Osteoblast (primary cell): ENCODE measurements around the gene OXSM. TPM values are rescaled to one million over a fixed set of nuclear protein-coding genes. Genes with fewer than 3 reads are reported as not detected.

Source experiments
- DNase-seq: peaks from one replicate; pipeline ENCODE4 v3.0.0; 2011; ENCODE audit warnings: low spot score, mixed read lengths; ENCODE audit not compliant: insufficient read length; ENCODE audit errors: missing footprints
- H2AFZ ChIP-seq: 2 replicates; pipeline ENCODE4 v1.6.0; 2011; ENCODE audit warnings: mild to moderate bottlenecking, low read length
- H3K27ac ChIP-seq: 2 replicates; pipeline ENCODE4 v1.5.1; 2011; ENCODE audit warnings: mild to moderate bottlenecking, low read depth, low read length, moderate library complexity
- H3K27me3 ChIP-seq: 2 replicates; pipeline ENCODE4 v1.6.0; 2012; ENCODE audit warnings: mild to moderate bottlenecking, control low read depth, inconsistent platforms, low read length, moderate library complexity; ENCODE audit not compliant: insufficient read depth
- H3K36me3 ChIP-seq: 2 replicates; pipeline ENCODE4 v1.5.1; 2011; ENCODE audit warnings: mild to moderate bottlenecking, low read length, control low read depth, moderate library complexity; ENCODE audit not compliant: insufficient read depth
- H3K4me1 ChIP-seq: 2 replicates; pipeline ENCODE4 v1.5.1; 2011; ENCODE audit warnings: mild to moderate bottlenecking, low read length, control low read depth, moderate library complexity; ENCODE audit not compliant: insufficient read depth
- H3K4me2 ChIP-seq: 2 replicates; pipeline ENCODE4 v1.6.0; 2011; ENCODE audit warnings: mild to moderate bottlenecking, low read length; ENCODE audit not compliant: insufficient read depth
- H3K4me3 ChIP-seq: fragments of 200-600 bp; sonication (generic); 3 replicates; pipeline ENCODE4 v1.5.1; 2012; ENCODE audit warnings: mild to moderate bottlenecking, low read length, inconsistent platforms; ENCODE audit not compliant: insufficient read depth
- H3K79me2 ChIP-seq: 2 replicates; pipeline ENCODE4 v1.6.0; 2012; ENCODE audit warnings: mild to moderate bottlenecking, low read length, control low read depth, inconsistent platforms; ENCODE audit not compliant: insufficient read depth
- H3K9me3 ChIP-seq: 2 replicates; pipeline ENCODE4 v1.5.1; 2011; ENCODE audit warnings: low read depth, low read length, control low read depth
- H4K20me1 ChIP-seq: 2 replicates; pipeline ENCODE4 v1.6.0; 2012; ENCODE audit warnings: mild to moderate bottlenecking, low read length, control low read depth; ENCODE audit not compliant: insufficient read depth
- total RNA-seq: library from RNA; depleted of rRNA; stranded (reverse); fragments of >200 nt; gene quantifications from 2 replicates; pipeline ENCODE4 v1.2.3, GENCODE V29; 2012
- TF ChIP-seq, protein P1 (sequence below): IDR thresholded peaks from 2 replicates; pipeline ENCODE4 v1.5.1; 2011; ENCODE audit warnings: mild to moderate bottlenecking, low read depth, low read length, moderate library complexity; ENCODE audit errors: extremely low read depth

The OXSM gene
- total RNA-seq, 1 donor = 11.2 TPM

DNA sequence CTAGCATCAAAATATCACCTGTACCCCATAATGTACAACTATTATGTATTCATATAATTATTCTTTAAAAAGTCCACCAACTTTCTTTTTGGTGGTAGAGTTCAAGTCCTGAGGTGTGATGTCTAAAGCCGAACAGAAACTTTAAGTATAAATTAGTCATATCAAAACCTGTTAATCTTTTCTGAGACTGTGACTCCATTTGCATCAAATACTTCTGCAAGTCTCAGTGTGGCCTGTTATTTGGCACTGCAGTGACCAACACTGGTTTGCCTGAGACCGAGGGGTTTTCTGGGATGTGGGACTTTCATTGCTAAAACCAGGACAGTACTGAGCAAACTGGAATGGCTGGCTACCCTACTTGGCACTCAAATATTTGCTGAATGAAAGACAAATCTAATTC is 14.0 kb upstream of the OXSM start:
- Histone ChIP-seq H3K9me3 (no peaks in the 10 kb centered on the region), H3K4me1 (no peaks in the 10 kb centered on the region), H3K36me3 (peaks cover 23% of the 10 kb centered on the region), H3K4me2 (no peak overlapping the region), H3K4me3 (no peak overlapping the region), H2AFZ (no peak overlapping the region), H3K27ac (no peak overlapping the region), H3K27me3 (no peaks in the 10 kb centered on the region), H3K79me2 (peaks cover 20% of the 10 kb centered on the region), H4K20me1 (no peaks in the 10 kb centered on the region)
- DNase-seq = no peak
- TF ChIP-seq, protein P1, sequence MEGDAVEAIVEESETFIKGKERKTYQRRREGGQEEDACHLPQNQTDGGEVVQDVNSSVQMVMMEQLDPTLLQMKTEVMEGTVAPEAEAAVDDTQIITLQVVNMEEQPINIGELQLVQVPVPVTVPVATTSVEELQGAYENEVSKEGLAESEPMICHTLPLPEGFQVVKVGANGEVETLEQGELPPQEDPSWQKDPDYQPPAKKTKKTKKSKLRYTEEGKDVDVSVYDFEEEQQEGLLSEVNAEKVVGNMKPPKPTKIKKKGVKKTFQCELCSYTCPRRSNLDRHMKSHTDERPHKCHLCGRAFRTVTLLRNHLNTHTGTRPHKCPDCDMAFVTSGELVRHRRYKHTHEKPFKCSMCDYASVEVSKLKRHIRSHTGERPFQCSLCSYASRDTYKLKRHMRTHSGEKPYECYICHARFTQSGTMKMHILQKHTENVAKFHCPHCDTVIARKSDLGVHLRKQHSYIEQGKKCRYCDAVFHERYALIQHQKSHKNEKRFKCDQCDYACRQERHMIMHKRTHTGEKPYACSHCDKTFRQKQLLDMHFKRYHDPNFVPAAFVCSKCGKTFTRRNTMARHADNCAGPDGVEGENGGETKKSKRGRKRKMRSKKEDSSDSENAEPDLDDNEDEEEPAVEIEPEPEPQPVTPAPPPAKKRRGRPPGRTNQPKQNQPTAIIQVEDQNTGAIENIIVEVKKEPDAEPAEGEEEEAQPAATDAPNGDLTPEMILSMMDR = no peak

DNA sequence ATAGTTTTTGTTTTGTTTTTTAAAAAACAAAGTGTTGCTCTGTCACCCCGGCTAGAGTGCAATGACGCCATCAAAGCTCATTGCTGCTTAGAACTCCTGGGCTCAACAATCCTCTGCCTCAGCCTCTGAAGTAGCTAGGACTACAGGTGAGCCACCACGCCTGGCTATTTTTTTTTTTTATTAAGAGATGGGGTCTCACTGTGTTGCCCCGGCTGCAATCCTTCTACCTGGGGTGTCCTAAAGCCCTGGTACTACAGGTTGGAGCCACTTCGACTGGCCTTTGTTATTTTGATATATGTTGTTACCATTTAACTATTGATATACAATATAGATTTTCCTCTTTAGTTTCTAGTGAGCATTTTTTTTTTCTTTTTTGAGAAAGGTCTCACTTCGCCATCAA is 9.3 kb upstream of the OXSM start:
- Histone ChIP-seq H3K27ac (no peak overlapping the region), H4K20me1 (no peaks in the 10 kb centered on the region), H3K79me2 (peaks cover 39% of the 10 kb centered on the region), H3K36me3 (peaks cover 11% of the 10 kb centered on the region), H3K4me1 (peaks cover 14% of the 10 kb centered on the region), H3K4me2 (no peak overlapping the region), H3K9me3 (no peaks in the 10 kb centered on the region), H3K27me3 (no peaks in the 10 kb centered on the region), H3K4me3 (no peak overlapping the region), H2AFZ (no peak overlapping the region)
- TF ChIP-seq, protein P1 = no peak
- DNase-seq = no peak

DNA sequence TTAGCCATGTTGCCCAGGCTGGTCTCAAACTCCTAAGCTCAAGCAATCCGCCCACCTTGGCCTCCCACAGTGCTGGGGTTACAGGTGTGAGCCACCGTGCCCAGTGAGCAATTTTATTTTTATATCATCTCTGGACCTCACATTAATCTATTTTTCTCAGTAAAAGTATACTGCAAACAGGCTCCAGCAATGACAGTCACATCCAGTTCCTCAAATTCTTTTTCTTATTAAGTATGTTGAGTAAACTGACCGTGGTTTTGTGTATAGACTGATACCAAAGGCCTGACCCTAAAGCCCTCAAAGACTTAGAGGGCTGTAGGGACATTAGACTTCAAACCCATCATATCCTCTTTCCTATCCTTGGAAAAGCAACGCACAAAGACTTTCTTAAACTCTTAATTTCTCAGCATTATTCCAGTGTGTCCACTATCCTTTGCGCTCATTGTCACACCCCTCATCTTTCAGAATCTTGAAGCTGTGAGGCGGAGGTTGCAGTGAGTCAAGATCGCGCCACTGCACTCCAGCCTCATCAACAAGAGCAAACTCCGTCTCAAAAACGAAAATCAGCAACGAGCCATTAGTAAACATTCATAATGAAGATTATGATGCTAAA is 8.6 kb upstream of the OXSM start:
- H3K36me3 ChIP-seq = peaks cover 7% of the 10 kb centered on the region
- peak overlapping the region; percentile 88 for H3K4me2 ChIP-seq
- TF ChIP-seq, protein P1 = no peak
- DNase-seq = no peak
- no peak overlapping the region for H3K4me3 ChIP-seq
- peaks cover 14% of the 10 kb centered on the region for H3K4me1 ChIP-seq
- H3K27me3 ChIP-seq = no peaks in the 10 kb centered on the region
- H2AFZ ChIP-seq = no peak overlapping the region
- no peaks in the 10 kb centered on the region for H3K9me3 ChIP-seq
- no peaks in the 10 kb centered on the region for H4K20me1 ChIP-seq
- no peak overlapping the region for H3K27ac ChIP-seq
- H3K79me2 ChIP-seq = peaks cover 39% of the 10 kb centered on the region

DNA sequence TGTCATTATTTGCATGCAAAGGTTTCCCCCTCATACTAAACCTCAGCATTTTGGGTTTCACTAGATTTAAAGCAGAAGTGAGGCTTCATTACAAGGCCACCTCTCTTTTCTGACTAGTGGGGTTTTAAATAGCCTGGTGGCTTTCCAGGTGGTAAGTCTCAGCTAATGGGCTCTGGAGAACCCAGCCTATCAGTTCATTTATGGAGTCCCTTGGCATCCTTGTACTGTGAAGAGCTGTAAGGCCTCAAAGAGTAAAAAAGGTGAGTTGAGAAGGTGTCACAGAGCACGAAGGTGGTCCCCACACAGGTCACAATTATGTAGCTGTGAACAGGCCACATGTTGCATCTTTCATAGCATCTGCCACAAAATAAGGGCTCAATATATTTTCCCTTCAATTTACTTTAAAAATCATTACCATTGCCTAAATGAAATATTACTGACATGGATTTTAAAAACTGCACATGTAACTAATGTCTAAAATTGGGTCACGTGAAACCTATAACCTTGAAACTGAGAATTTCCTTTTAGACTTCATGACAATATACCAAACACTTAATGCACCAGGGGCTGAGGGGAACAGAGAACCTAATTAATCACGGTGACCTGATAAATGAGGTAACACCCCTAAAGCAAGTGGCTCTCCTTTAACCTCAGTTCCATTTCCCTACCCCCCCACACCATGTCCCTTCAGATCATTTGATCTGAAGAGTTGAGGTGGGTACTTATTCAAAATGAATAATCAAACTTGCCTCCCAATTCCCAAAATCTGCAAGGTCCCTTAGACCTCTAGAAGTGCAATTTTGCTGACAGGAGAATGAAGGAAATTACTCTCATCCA is 7.9 kb upstream of the OXSM start:
- H3K27me3 ChIP-seq = no peaks in the 10 kb centered on the region
- peak overlapping the region; percentile 88 for H3K4me2 ChIP-seq
- H3K79me2 ChIP-seq = peaks cover 39% of the 10 kb centered on the region
- H3K36me3 ChIP-seq = no peaks in the 10 kb centered on the region
- H4K20me1 ChIP-seq = no peaks in the 10 kb centered on the region
- peaks cover 14% of the 10 kb centered on the region for H3K4me1 ChIP-seq
- no peak overlapping the region for H2AFZ ChIP-seq
- peak overlapping the region; percentile 70 for H3K27ac ChIP-seq
- DNase-seq = no peak
- H3K4me3 ChIP-seq = peak overlapping the region; percentile 88
- no peaks in the 10 kb centered on the region for H3K9me3 ChIP-seq
- TF ChIP-seq, protein P1 = no peak
